Right ventricle myocardium inferior (tissue), 1 donor: ENCODE measurements around the gene TGOLN2. TPM values are rescaled to one million over a fixed set of nuclear protein-coding genes. Genes with fewer than 3 reads are reported as not detected.
A peak's percentile ranks its signal among the peaks of the same experiment; 100 is the strongest.
"Not testable (repeated sequence)": the region's sequence is repeated elsewhere in the genome, so short reads cannot be mapped to it uniquely, and the experiment has no call there.

Experiments used
- ATAC-seq: fragments of 200-7000 bp; cut with Tn5 transposase; one replicate; pipeline ENCODE4 v1.9.1; 2020; ENCODE audit warnings: mild to moderate bottlenecking, moderate library complexity
- DNase-seq: peaks from one replicate; pipeline ENCODE4 v3.0.0; 2021; ENCODE audit errors: missing footprints
- intact Hi-C: fragments of 100-400 bp; cut with DNase I; formaldehyde crosslinking; loops from one replicate; pipeline ENCODE4 v1.11.0; 2022
- total RNA-seq: library from RNA; stranded (reverse); fragmentation: NEBNext Ultra II Directional; extraction: Animal tissue kit (Norgen Biotek cat#: 25700); gene quantifications from one replicate; pipeline ENCODE4 v1.2.1, GENCODE V29; 2021
- donor health status: DM: no; HTN: yes; CAD: no; lungs with severe emphysema.

TGOLN2 gene
- total RNA-seq, 1 donor from 2014 or later, result 65.6 TPM

GRCh38 chr2:85315921-85316320 is 11.9 kb downstream of the TGOLN2 start:
- ATAC-seq, DNase-seq, intact Hi-C loops: not testable (repeated sequence)

GRCh38 chr2:85314884-85315242 is 12.9 kb downstream of the TGOLN2 start:
- ATAC-seq (peak; percentile 35), DNase-seq (no peak)
- intact Hi-C loops, result no loop called here

GRCh38 chr2:85312404-85312803 is 15.4 kb downstream of the TGOLN2 start:
- DNase-seq (no peak), ATAC-seq (no peak)
- intact Hi-C loops, result no loop called here

GRCh38 chr2:85310330-85310729 is 17.5 kb downstream of the TGOLN2 start:
- no peak for DNase-seq
- no peak for ATAC-seq
- intact Hi-C loops, result no loop called here

GRCh38 chr2:85309699-85310321 is 18.0 kb downstream of the TGOLN2 start:
- ATAC-seq (no peak), DNase-seq (no peak)
- intact Hi-C loops, result no loop called here

- DNase-seq (no peak), ATAC-seq (peak; percentile 35)
- intact Hi-C loops, result no loop called here
Measured at GRCh38 chr2:85308896-85309555, 18.8 kb downstream of the TGOLN2 start.

- ATAC-seq (no peak), DNase-seq (no peak)
- intact Hi-C loops, result no loop called here
Measured at GRCh38 chr2:85308201-85308600, 19.6 kb downstream of the TGOLN2 start.

- intact Hi-C loops, result no loop called here
Measured at GRCh38 chr2:85307527-85307897, 20.3 kb downstream of the TGOLN2 start.

GRCh38 chr2:85303780-85304531 is 23.8 kb downstream of the TGOLN2 start:
- DNase-seq, result no peak
- intact Hi-C loops, result no loop called here
- ATAC-seq, result no peak

More at GRCh38 chr2:85307527-85307897, 20.3 kb downstream of the TGOLN2 start:
- DNase-seq, result no peak
- no peak for ATAC-seq

- DNase-seq (no peak), ATAC-seq (peak; percentile 45)
- intact Hi-C loops, result no loop called here
Measured at GRCh38 chr2:85302121-85302520, 25.7 kb downstream of the TGOLN2 start.

- ATAC-seq (no peak), DNase-seq (no peak)
- intact Hi-C loops, result no loop called here
Measured at GRCh38 chr2:85291425-85292023, 36.3 kb downstream of the TGOLN2 start.

- intact Hi-C loops, result loop anchor here (10.0 kb wide), 1 partner anchor 363 kb away; no protein-coding TSS in a partner anchor
- ATAC-seq, result no peak
- no peak for DNase-seq
Measured at GRCh38 chr2:85288244-85288725, 39.5 kb downstream of the TGOLN2 start.

GRCh38 chr2:85287721-85288120 is 40.1 kb downstream of the TGOLN2 start:
- DNase-seq, result no peak
- ATAC-seq, result no peak
- intact Hi-C loops, result loop anchor here (10.0 kb wide), 1 partner anchor 363 kb away; no protein-coding TSS in a partner anchor

- DNase-seq (no peak), ATAC-seq (no peak)
- intact Hi-C loops, result loop anchor here (10.0 kb wide), 1 partner anchor 362 kb away; no protein-coding TSS in a partner anchor
Measured at GRCh38 chr2:85286918-85287317, 40.9 kb downstream of the TGOLN2 start.

- DNase-seq (no peak), ATAC-seq (no peak)
- intact Hi-C loops, result loop anchor here (2.0 to 10.0 kb wide), 2 partner anchors 17 to 359 kb away; no protein-coding TSS in a partner anchor
Measured at GRCh38 chr2:85283641-85284040, 44.1 kb downstream of the TGOLN2 start.

- DNase-seq (no peak), ATAC-seq (no peak)
- intact Hi-C loops, result loop anchor here (10.0 kb wide), 1 partner anchor 358 kb away; no protein-coding TSS in a partner anchor
Measured at GRCh38 chr2:85282914-85283313, 44.9 kb downstream of the TGOLN2 start.

- ATAC-seq, result no peak
- DNase-seq, result no peak
- intact Hi-C loops, result loop anchor here (10.0 kb wide), 1 partner anchor 357 kb away; no protein-coding TSS in a partner anchor
Measured at GRCh38 chr2:85281553-85281952, 46.2 kb downstream of the TGOLN2 start.

- intact Hi-C loops, result loop anchor here (5.0 kb wide), 1 partner anchor 36 kb away; no protein-coding TSS in a partner anchor
- DNase-seq, result no peak
- no peak for ATAC-seq
Measured at GRCh38 chr2:85278361-85278760, 49.4 kb downstream of the TGOLN2 start.
